Hepatocyte (in vitro differentiated cells): ENCODE measurements around the gene DEFB129.

Experiments
- EZH2phosphoT487 ChIP-seq: fragments of 200-600 bp; sonication (generic); IDR thresholded peaks from one replicate; pipeline ENCODE4 v1.6.1; 2018; ENCODE audit warnings: antibody characterized with exemption, mild to moderate bottlenecking, low read depth, moderate library complexity; ENCODE audit not compliant: unreplicated experiment, severe bottlenecking
- TF ChIP-seq, protein P1 (sequence below): fragments of 200-600 bp; sonication (generic); IDR thresholded peaks from 2 replicates; pipeline ENCODE4 v1.5.1; 2016; ENCODE audit warnings: antibody characterized with exemption, mild to moderate bottlenecking; ENCODE audit not compliant: poor library complexity

DNA sequence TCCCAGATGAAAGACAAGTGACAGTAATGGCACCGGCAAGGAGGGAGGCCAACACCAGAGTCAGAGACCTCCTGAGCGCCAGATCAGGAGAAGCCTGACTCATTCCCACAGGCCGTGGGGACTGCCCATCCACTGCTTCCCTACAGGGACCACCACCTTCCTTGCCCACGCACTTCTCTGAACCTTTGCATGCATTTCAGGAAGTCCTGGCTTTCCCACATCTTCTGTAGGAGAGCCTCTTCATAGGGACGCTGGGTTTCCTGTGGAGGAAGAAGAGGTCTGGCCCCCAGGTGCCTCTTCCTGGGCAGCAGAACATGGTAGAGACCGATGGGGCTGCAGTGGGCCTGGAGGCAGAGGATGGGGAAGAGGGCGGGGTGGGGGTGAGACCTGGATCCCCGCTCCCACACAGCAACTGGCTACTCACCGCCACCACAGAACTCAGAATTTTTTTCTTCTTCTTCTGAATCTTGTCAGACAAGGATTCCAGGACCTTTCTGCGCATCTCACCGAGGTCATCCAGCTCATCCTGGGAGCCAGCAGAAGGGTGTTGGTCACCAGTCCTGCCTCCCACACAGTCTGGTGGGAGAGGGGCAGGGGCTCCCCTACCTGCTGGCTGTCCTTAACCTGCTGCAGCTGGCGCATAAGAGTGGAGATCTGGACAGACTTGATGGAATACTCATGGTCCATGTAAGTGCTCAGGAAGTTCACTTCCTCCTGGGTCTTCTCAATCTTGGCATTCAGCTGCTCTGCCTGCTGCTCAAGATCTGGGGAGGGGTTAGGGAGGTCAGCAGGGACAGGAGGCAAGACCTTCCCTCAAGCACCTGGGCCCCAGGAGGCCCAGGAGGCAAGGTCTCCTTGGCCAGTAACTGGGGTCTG lies 49.8 kb downstream of the DEFB129 start:
- TF ChIP-seq, protein P1, sequence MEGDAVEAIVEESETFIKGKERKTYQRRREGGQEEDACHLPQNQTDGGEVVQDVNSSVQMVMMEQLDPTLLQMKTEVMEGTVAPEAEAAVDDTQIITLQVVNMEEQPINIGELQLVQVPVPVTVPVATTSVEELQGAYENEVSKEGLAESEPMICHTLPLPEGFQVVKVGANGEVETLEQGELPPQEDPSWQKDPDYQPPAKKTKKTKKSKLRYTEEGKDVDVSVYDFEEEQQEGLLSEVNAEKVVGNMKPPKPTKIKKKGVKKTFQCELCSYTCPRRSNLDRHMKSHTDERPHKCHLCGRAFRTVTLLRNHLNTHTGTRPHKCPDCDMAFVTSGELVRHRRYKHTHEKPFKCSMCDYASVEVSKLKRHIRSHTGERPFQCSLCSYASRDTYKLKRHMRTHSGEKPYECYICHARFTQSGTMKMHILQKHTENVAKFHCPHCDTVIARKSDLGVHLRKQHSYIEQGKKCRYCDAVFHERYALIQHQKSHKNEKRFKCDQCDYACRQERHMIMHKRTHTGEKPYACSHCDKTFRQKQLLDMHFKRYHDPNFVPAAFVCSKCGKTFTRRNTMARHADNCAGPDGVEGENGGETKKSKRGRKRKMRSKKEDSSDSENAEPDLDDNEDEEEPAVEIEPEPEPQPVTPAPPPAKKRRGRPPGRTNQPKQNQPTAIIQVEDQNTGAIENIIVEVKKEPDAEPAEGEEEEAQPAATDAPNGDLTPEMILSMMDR = no peak
- TF ChIP-seq EZH2phosphoT487 = no peak
